ENCODE measurements around the gene WDR45B.

GRCh38 chr17:82679586-82680465 is 31.6 kb upstream of the WDR45B start:
- TF ChIP-seq ZNF70 (CRISPR knock-in tag; IDR thresholded peaks at IDR 0.05) (no peak), BACH2 (CRISPR knock-in tag; IDR thresholded peaks at IDR 0.05; ENCODE audit: borderline replicate concordance) (no peak), ZFP30 (CRISPR knock-in tag; IDR thresholded peaks at IDR 0.05) (no peak), GLIS3 (CRISPR knock-in tag; IDR thresholded peaks at IDR 0.05) (no peak), CREB5 (CRISPR knock-in tag; IDR thresholded peaks at IDR 0.05; ENCODE audit: low read depth) (no peak), ZFP3 (CRISPR knock-in tag; IDR thresholded peaks at IDR 0.05) (no peak), RARB (CRISPR knock-in tag; IDR thresholded peaks at IDR 0.05) (no peak), ISL1 (CRISPR knock-in tag; IDR thresholded peaks at IDR 0.05) (no peak), PATZ1 (CRISPR knock-in tag; IDR thresholded peaks at IDR 0.05; ENCODE audit: borderline replicate concordance) (no peak), ZNF8 (CRISPR knock-in tag; IDR thresholded peaks at IDR 0.05) (no peak)
